K562 (cell line): ENCODE results near the gene HBP1.

ENCODE experiments used
- ELF4 ChIP-seq: fragments of 450-650 bp; formaldehyde crosslinking; IDR thresholded peaks from 2 replicates; pipeline ENCODE4 v1.4.0; 2022; ENCODE audit warnings: missing genetic modification characterization
- LARP7 ChIP-seq: fragments of 450-650 bp; IDR thresholded peaks from 2 replicates; pipeline ENCODE4 v1.6.1; 2016
- NRF1 ChIP-seq, 2 experiments: fragments of 450-650 bp; IDR thresholded peaks in 1 of 2; conservative IDR thresholded peaks in 1 of 2; 2 replicates each; pipeline ENCODE4 v1.6.1; 2014; ENCODE audit warnings: mild to moderate bottlenecking in 2 of 2
- REST ChIP-seq, 2 experiments: fragments of 450-650 bp; formaldehyde crosslinking in 1 of 2; IDR thresholded peaks; 2 replicates each; pipeline versions ENCODE4 v1.4.0 to v1.6.1; 2014 to 2020; ENCODE audit warnings: mild to moderate bottlenecking in 2 of 2, borderline replicate concordance in 1 of 2, low read depth in 1 of 2
- SMAD3 ChIP-seq: fragments of 450-650 bp; formaldehyde crosslinking; conservative IDR thresholded peaks from 2 replicates; pipeline ENCODE4 v1.4.0; 2020; ENCODE audit warnings: mild to moderate bottlenecking
- SMARCC2 ChIP-seq: fragments of 450-650 bp; IDR thresholded peaks from 2 replicates; pipeline ENCODE4 v1.6.1; 2017; ENCODE audit warnings: antibody characterized with exemption, moderate library complexity, mild to moderate bottlenecking, low read depth
- ZBTB11 ChIP-seq, 3 experiments: fragments of 200-800 bp in 1 of 3; fragments of 250-450 bp in 1 of 3; fragments of 450-650 bp in 1 of 3; sonication (Bioruptor Pico) in 1 of 3; sonication (Bioruptor generic) in 1 of 3; formaldehyde crosslinking in 1 of 3; IDR thresholded peaks; 2 replicates each; pipeline versions ENCODE4 v1.6.1 to v1.8.0; 2016 to 2022; ENCODE audit warnings: mild to moderate bottlenecking in 2 of 3, missing genetic modification characterization in 2 of 3, missing compliant biosample characterization in 1 of 3, moderate library complexity in 1 of 3
- ZNF277 ChIP-seq: fragments of 250-450 bp; sonication (Bioruptor Pico); IDR thresholded peaks from 2 replicates; pipeline ENCODE4 v1.8.0; 2022; ENCODE audit warnings: inconsistent platforms, mild to moderate bottlenecking, moderate library complexity, borderline replicate concordance

- no peak for TF ChIP-seq SMARCC2
- no peak for TF ChIP-seq ELF4 (CRISPR knock-in tag)
- TF ChIP-seq SMAD3 (CRISPR knock-in tag): no peak
- no peak for TF ChIP-seq REST (IDR thresholded peaks at IDR 0.05; ENCODE audit: borderline replicate concordance)
- TF ChIP-seq REST (CRISPR knock-in tag; IDR thresholded peaks at IDR 0.05; ENCODE audit: low read depth): no peak
- no peak for TF ChIP-seq NRF1 (conservative IDR thresholded peaks at IDR 0.05 in 1 of 2, IDR thresholded peaks at IDR 0.05 in 1 of 2)
- TF ChIP-seq ZBTB11 (CRISPR knock-in tag; IDR thresholded peaks at IDR 0.05): no peak
- no peak for TF ChIP-seq LARP7
- no peak for TF ChIP-seq ZNF277 (CRISPR knock-in tag)
Observed at GRCh38 chr7:107157091-107157490, 11.7 kb upstream of the HBP1 start.
